Hepatic stellate cell (primary cell): ENCODE measurements around the gene PLXNA2.
A peak's percentile ranks its signal among the peaks of the same experiment; 100 is the strongest.

Source experiments
- DNase-seq: peaks from one replicate; pipeline ENCODE4 v3.0.0; 2011; ENCODE audit warnings: low spot score

Gene PLXNA2

GRCh38 chr1:208268541-208269337, 24.6 kb upstream of the PLXNA2 start:
- DNase-seq, result no peak

GRCh38 chr1:208265525-208265924, 21.3 kb upstream of the PLXNA2 start:
- no peak for DNase-seq

GRCh38 chr1:208265122-208265469, 20.9 kb upstream of the PLXNA2 start:
- no peak for DNase-seq

- no peak for DNase-seq
Observed at GRCh38 chr1:208264469-208265121, 20.4 kb upstream of the PLXNA2 start.

- no peak for DNase-seq
Observed at GRCh38 chr1:208261874-208262273, 17.7 kb upstream of the PLXNA2 start.

- DNase-seq, result no peak
Observed at GRCh38 chr1:208258277-208258676, 14.1 kb upstream of the PLXNA2 start.

- no peak for DNase-seq
Observed at GRCh38 chr1:208257351-208257750, 13.2 kb upstream of the PLXNA2 start.

- no peak for DNase-seq
Observed at GRCh38 chr1:208256556-208256955, 12.4 kb upstream of the PLXNA2 start.

GRCh38 chr1:208256091-208256490, 11.9 kb upstream of the PLXNA2 start:
- no peak for DNase-seq

GRCh38 chr1:208254862-208255261, 10.7 kb upstream of the PLXNA2 start:
- DNase-seq, result peak; percentile 46

GRCh38 chr1:208254376-208254775, 10.2 kb upstream of the PLXNA2 start:
- no peak for DNase-seq

- no peak for DNase-seq
Observed at GRCh38 chr1:208252836-208253576, 8.8 kb upstream of the PLXNA2 start.

- peak; percentile 46 for DNase-seq
Observed at GRCh38 chr1:208251911-208252835, 8.0 kb upstream of the PLXNA2 start.

GRCh38 chr1:208251015-208251414, 6.8 kb upstream of the PLXNA2 start:
- DNase-seq, result no peak

GRCh38 chr1:208250613-208251012, 6.4 kb upstream of the PLXNA2 start:
- no peak for DNase-seq

- no peak for DNase-seq
Observed at GRCh38 chr1:208248991-208249696, 5.0 kb upstream of the PLXNA2 start.

- DNase-seq, result no peak
Observed at GRCh38 chr1:208248307-208248801, 4.2 kb upstream of the PLXNA2 start.

GRCh38 chr1:208247696-208248095, 3.5 kb upstream of the PLXNA2 start:
- DNase-seq, result no peak

- peak; percentile 86 for DNase-seq
Observed at GRCh38 chr1:208245185-208245705, 1.1 kb upstream of the PLXNA2 start.

GRCh38 chr1:208243527-208243966, 637 bp downstream of the PLXNA2 start:
- no peak for DNase-seq
